Activated CD4-positive, CD25-positive, alpha-beta regulatory T cell (primary cell): ENCODE results near the gene PRDM16.

ENCODE experiments used
- DNase-seq, 4 experiments: peaks; one replicate each; lab custom pipeline; 2025; lab: John Stamatoyannopoulos, UW

Gene PRDM16

GRCh38 chr1:3472088-3472850, 403.3 kb downstream of the PRDM16 start:
- DNase-seq = no peak

- DNase-seq = no peak
These were observed 403.9 kb downstream of the PRDM16 start for GRCh38 chr1:3472906-3473305.

GRCh38 chr1:3473381-3473844, 404.4 kb downstream of the PRDM16 start:
- DNase-seq = no peak

- DNase-seq = no peak
These were observed 405.0 kb downstream of the PRDM16 start for GRCh38 chr1:3474016-3474415.

- DNase-seq = no peak
These were observed 405.4 kb downstream of the PRDM16 start for GRCh38 chr1:3474421-3474820.

GRCh38 chr1:3475839-3476573, 407.0 kb downstream of the PRDM16 start:
- DNase-seq = no peak

GRCh38 chr1:3476666-3477065, 407.7 kb downstream of the PRDM16 start:
- no peak for DNase-seq

GRCh38 chr1:3477241-3477995, 408.4 kb downstream of the PRDM16 start:
- DNase-seq = peak in 1 of 4 experiments; percentile 9

- no peak for DNase-seq
These were observed 409.2 kb downstream of the PRDM16 start for GRCh38 chr1:3478187-3478586.

- DNase-seq = no peak
These were observed 410.7 kb downstream of the PRDM16 start for GRCh38 chr1:3479511-3480368.

GRCh38 chr1:3480369-3480719, 411.3 kb downstream of the PRDM16 start:
- DNase-seq = no peak

GRCh38 chr1:3481046-3481445, 412.0 kb downstream of the PRDM16 start:
- DNase-seq = no peak

GRCh38 chr1:3481836-3482375, 412.9 kb downstream of the PRDM16 start:
- DNase-seq = no peak

- DNase-seq = no peak
These were observed 413.4 kb downstream of the PRDM16 start for GRCh38 chr1:3482378-3482849.

GRCh38 chr1:3483380-3483779, 414.4 kb downstream of the PRDM16 start:
- DNase-seq = no peak

GRCh38 chr1:3483801-3484444, 414.9 kb downstream of the PRDM16 start:
- DNase-seq = peak in 1 of 4 experiments; percentile 10

GRCh38 chr1:3485016-3485415, 416.0 kb downstream of the PRDM16 start:
- DNase-seq = no peak
